K562 (cell line): ENCODE data around the gene MAGI1. TPM values are rescaled to one million over a fixed set of nuclear protein-coding genes. Genes with fewer than 3 reads are reported as not detected.

Experiments used
- ATAC-seq: fragments of 200-7000 bp; cut with Tn5 transposase; 3 replicates; pipeline ENCODE4 v1.9.1; 2020; ENCODE audit warnings: moderate library complexity
- BruUV-seq: library from RNA; stranded (reverse); fragments of 400-500 nt; replicated peaks from 2 replicates; lab custom pipeline; 2021; lab: Mats Ljungman, UMichigan
- CTCF ChIA-PET: fragments of 300-600 bp; formaldehyde crosslinking; extraction: SDS; loops from one replicate; lab custom pipeline; 2021; ENCODE audit warnings: low intra/inter-chr PET ratio; lab: Yijun Ruan, JAX
- POLR2A ChIA-PET: fragments of 300-600, 350-650 bp; sonication (Branson Sonifier 250); formaldehyde crosslinking; extraction: SDS; loops from one replicate; lab custom pipeline; 2021; ENCODE audit warnings: antibody characterized with exemption, inconsistent platforms; lab: Yijun Ruan, JAX
- DNase-seq, 4 experiments: peaks; one replicate each; pipeline versions ENCODE4 v3.0.0 to v3.0.0-alpha.2; 2011 to 2018; ENCODE audit warnings: low spot score in 3 of 4, mixed read lengths in 3 of 4; ENCODE audit errors: extremely low read depth in 1 of 4
- FAIRE-seq: peaks from 2 replicates; lab custom pipeline; 2011; peaks lifted over from hg19 to GRCh38; lab: Jason Lieb, UNC
- H2AFZ ChIP-seq: 2 replicates; pipeline ENCODE4 v1.6.0; 2011; ENCODE audit warnings: low read depth, low read length, control low read depth, inconsistent platforms
- H3K27ac ChIP-seq: fragments of 200-600 bp; 3 replicates; pipeline ENCODE4 v1.8.0; 2011; ENCODE audit warnings: low read depth, mild to moderate bottlenecking, control low read depth, inconsistent platforms, low read length, moderate library complexity, mixed read lengths; ENCODE audit errors: extremely low read depth
- H3K27me3 ChIP-seq, 2 experiments: fragments of 300-600 bp in 1 of 2; 2 replicates in 1 of 2; 3 replicates in 1 of 2; pipeline versions ENCODE4 v1.6.0 to v1.8.0; 2011; ENCODE audit warnings: inconsistent platforms in 2 of 2, low read length in 2 of 2, mild to moderate bottlenecking in 1 of 2, mixed read lengths in 1 of 2, moderate library complexity in 1 of 2; ENCODE audit not compliant: control insufficient read depth in 2 of 2, insufficient read depth in 2 of 2
- H3K36me3 ChIP-seq: fragments of 300-600 bp; 3 replicates; pipeline ENCODE4 v1.8.0; 2011; ENCODE audit warnings: mild to moderate bottlenecking, low read length, inconsistent platforms; ENCODE audit not compliant: control insufficient read depth, insufficient read depth
- H3K4me1 ChIP-seq, 2 experiments: fragments of 200-600 bp in 1 of 2; replicated peaks in 1 of 2; 2 replicates in 1 of 2; 3 replicates in 1 of 2; pipeline versions ENCODE4 v1.5.1 to v1.8.0; 2011; ENCODE audit warnings: inconsistent platforms in 2 of 2, low read length in 2 of 2, mild to moderate bottlenecking in 1 of 2, mixed read lengths in 1 of 2, moderate library complexity in 1 of 2; ENCODE audit not compliant: control insufficient read depth in 2 of 2, insufficient read depth in 2 of 2
- H3K4me2 ChIP-seq: 2 replicates; pipeline ENCODE4 v1.6.1; 2011; ENCODE audit warnings: low read length, control low read depth, inconsistent platforms, mixed read lengths; ENCODE audit not compliant: insufficient read depth
- H3K4me3 ChIP-seq: fragments of 200-600 bp; sonication (generic), shearing (Covaris generic); 2 replicates; pipeline ENCODE4 v1.5.1; 2016; ENCODE audit warnings: control low read depth, inconsistent platforms
- H3K79me2 ChIP-seq: fragments of 200-600 bp; 3 replicates; pipeline ENCODE4 v1.8.0; 2011; ENCODE audit warnings: low read length, inconsistent platforms; ENCODE audit not compliant: control insufficient read depth, insufficient read depth
- H3K9ac ChIP-seq, 2 experiments: 2 replicates each; pipeline versions ENCODE4 v1.6.0 to v1.6.1; 2011; ENCODE audit warnings: low read depth in 2 of 2, low read length in 2 of 2, control low read depth in 1 of 2, inconsistent platforms in 1 of 2, mild to moderate bottlenecking in 1 of 2, mixed read lengths in 1 of 2; ENCODE audit not compliant: insufficient read depth in 1 of 2
- H3K9me1 ChIP-seq: one replicate; pipeline ENCODE4 v1.6.0; 2011; ENCODE audit warnings: inconsistent platforms, mild to moderate bottlenecking, low read length, moderate library complexity; ENCODE audit not compliant: control insufficient read depth, insufficient read depth
- H3K9me3 ChIP-seq: replicated peaks from 2 replicates; pipeline ENCODE4 v1.5.1; 2011; ENCODE audit warnings: low read depth, low read length, inconsistent platforms; ENCODE audit not compliant: control insufficient read depth, insufficient read depth
- H4K20me1 ChIP-seq: replicated peaks from 2 replicates; pipeline ENCODE4 v1.6.1; 2011; ENCODE audit warnings: low read length, inconsistent platforms, mixed read lengths; ENCODE audit not compliant: control insufficient read depth, insufficient read depth
- CEBPB ChIP-seq: fragments of 450-650 bp; IDR thresholded peaks from 2 replicates; pipeline ENCODE4 v1.6.1; 2016; ENCODE audit warnings: missing genetic modification characterization, missing compliant biosample characterization
- CEBPG ChIP-seq, 3 experiments: fragments of 200-800 bp in 1 of 3; sonication (Bioruptor generic) in 1 of 3; sonication (generic) in 1 of 3; formaldehyde crosslinking in 1 of 3; IDR thresholded peaks in 2 of 3; conservative IDR thresholded peaks in 1 of 3; 2 replicates each; pipeline versions ENCODE4 v1.6.1 to v1.8.0; 2016 to 2022; ENCODE audit warnings: missing compliant biosample characterization in 2 of 3, missing genetic modification characterization in 2 of 3, mild to moderate bottlenecking in 1 of 3, missing genetic modification reagents in 1 of 3
- E2F3 ChIP-seq: fragments of 250-450 bp; sonication (Bioruptor Pico); IDR thresholded peaks from 2 replicates; pipeline ENCODE4 v1.4.0; 2020; ENCODE audit warnings: mild to moderate bottlenecking
- POLR3A ChIP-seq: IDR thresholded peaks from 2 replicates; pipeline ENCODE4 v1.6.1; 2011; ENCODE audit warnings: borderline replicate concordance, mild to moderate bottlenecking, moderate library complexity; ENCODE audit not compliant: insufficient read length, insufficient read depth; ENCODE audit errors: extremely low read depth
- WGBS: fragments of 100-300 bp; shearing (Covaris generic); methylation state at CpG from one replicate; pipeline ENCODE4 v1.1.6; 2016; ENCODE audit warnings: low coverage, mixed read lengths; ENCODE audit not compliant: insufficient coverage; ENCODE audit errors: missing lambda C conversion rate; 5-methylcytosine and 5-hydroxymethylcytosine counted together
- in situ Hi-C: fragments of 300-500 bp; cut with MboI; formaldehyde crosslinking; loops from 4 replicates; pipeline ENCODE4 v1.15.0; 2018; ENCODE audit warnings: inconsistent platforms, mixed read lengths
- intact Hi-C: fragments of 100-400 bp; cut with micrococcal nuclease; formaldehyde crosslinking; loops from 2 replicates; pipeline ENCODE4 v1.14.2; 2022
- polyA plus RNA-seq, 8 experiments: library from polyadenylated mRNA; depleted of rRNA in 4 of 8; stranded (reverse) in 5 of 8; unstranded in 3 of 8; fragments of >200 nt; fragmentation: Nextera tagmentation in 2 of 8; fragmentation: Illumina TruSeq in 1 of 8; extraction: Ambion mirVana in 2 of 8; extraction: Trizol in 1 of 8; gene quantifications; 2 replicates each; pipeline versions ENCODE4 v1.2.1 to v1.2.3, GENCODE V29; 2011 to 2014; ENCODE audit warnings: inconsistent platforms in 1 of 8, missing spikeins in 1 of 8
- total RNA-seq, 7 experiments: library from RNA; depleted of rRNA in 6 of 7; stranded (reverse); fragments of >200 nt in 6 of 7; fragmentation: Illumina TruSeq in 2 of 7; extraction: Trizol in 2 of 7; gene quantifications; 2 replicates each; pipeline versions ENCODE4 v1.2.1 to v1.2.3, GENCODE V29; 2011 to 2021; ENCODE audit warnings: low replicate concordance in 1 of 7

The MAGI1 gene
- total and polyA plus RNA-seq, 9 of the 15 experiments (the other 6 are each of a cell fraction or from before 2014, with no cell fraction given) = 7.8 to 59.4 (median 43.2) TPM

DNA sequence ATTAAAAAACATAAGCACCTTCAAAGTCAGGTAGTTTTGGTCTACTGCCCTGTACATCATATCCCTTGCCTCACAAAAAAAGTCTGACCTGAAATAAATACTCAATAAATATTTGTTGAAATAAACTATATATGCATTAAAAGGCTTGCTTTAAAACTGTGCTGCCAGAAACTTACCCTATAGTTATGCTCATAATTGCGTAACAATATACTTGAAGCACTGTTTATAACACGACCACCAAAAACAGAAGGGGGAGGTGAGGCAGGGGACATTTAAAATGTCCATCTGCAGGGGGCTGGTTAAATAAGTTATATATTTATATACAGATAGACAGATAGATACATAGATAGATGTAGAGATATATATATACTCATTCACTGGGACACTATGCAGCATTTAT, 549.5 kb downstream of the MAGI1 start:
- Histone ChIP-seq H3K4me2 (no peak overlapping the region), H2AFZ (no peak overlapping the region), H3K4me1 (peaks cover 0 to 9% of the 10 kb centered on the region in 2 experiments; a peak in 3 of 5 replicates), H4K20me1 (no peaks in the 10 kb centered on the region), H3K9me3 (no peaks in the 10 kb centered on the region), H3K9ac (no peak overlapping the region), H3K36me3 (peaks cover 23% of the 10 kb centered on the region; the same call in 1 of the 3 replicates), H3K79me2 (peaks cover 29% of the 10 kb centered on the region; the same call in 2 of the 3 replicates), H3K27me3 (no peaks in the 10 kb centered on the region), H3K27ac (no peak overlapping the region), H3K9me1 (no peaks in the 10 kb centered on the region), H3K4me3 (no peak overlapping the region)
- FAIRE-seq = no peak
- in situ Hi-C loops (no loop called here), intact Hi-C loops (no loop called here)
- no peak for DNase-seq
- TF ChIP-seq POLR3A = no peak
- no peak for TF ChIP-seq E2F3 (CRISPR knock-in tag)
- no peak for TF ChIP-seq CEBPG (CRISPR knock-in tag; IDR thresholded peaks at IDR 0.05)
- TF ChIP-seq CEBPG (tag; conservative IDR thresholded peaks at IDR 0.05 in 1 of 2, IDR thresholded peaks at IDR 0.05 in 1 of 2) = peak in 1 of 2 experiments; percentile 54; a peak in 2 of 4 replicates
- peak; percentile 68; the same call in 1 of the 2 replicates for TF ChIP-seq CEBPB (tag)
- 80% methylated on average over 2 of the region's 2 CpGs for WGBS
- CTCF ChIA-PET = no interaction called here
- POLR2A ChIA-PET = no interaction called here
- ATAC-seq = no peak
- BruUV-seq = no TSS peak
